ENCODE results near the gene SLC13A4.

DNA sequence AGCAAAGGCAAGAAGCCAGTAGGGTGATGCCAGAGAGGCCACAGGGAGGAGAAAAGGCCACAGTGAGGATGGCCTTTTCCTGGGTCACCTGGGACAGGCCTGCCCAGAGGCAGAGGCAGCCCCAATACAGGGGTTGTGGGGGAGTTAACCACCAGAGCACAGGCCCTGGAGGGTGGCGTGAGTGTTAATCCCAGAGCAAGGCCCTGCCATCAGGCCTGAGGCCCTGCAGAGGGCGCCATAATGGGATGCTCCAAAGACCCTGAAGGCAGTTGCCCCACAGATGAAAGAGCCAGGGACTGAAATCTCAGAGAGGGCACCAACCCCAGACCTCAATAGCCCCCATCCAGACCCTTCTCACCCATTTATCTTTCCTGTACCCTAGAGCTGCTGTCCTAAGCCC is 23.9 kb downstream of the SLC13A4 start:
- TF ChIP-seq, protein P1, sequence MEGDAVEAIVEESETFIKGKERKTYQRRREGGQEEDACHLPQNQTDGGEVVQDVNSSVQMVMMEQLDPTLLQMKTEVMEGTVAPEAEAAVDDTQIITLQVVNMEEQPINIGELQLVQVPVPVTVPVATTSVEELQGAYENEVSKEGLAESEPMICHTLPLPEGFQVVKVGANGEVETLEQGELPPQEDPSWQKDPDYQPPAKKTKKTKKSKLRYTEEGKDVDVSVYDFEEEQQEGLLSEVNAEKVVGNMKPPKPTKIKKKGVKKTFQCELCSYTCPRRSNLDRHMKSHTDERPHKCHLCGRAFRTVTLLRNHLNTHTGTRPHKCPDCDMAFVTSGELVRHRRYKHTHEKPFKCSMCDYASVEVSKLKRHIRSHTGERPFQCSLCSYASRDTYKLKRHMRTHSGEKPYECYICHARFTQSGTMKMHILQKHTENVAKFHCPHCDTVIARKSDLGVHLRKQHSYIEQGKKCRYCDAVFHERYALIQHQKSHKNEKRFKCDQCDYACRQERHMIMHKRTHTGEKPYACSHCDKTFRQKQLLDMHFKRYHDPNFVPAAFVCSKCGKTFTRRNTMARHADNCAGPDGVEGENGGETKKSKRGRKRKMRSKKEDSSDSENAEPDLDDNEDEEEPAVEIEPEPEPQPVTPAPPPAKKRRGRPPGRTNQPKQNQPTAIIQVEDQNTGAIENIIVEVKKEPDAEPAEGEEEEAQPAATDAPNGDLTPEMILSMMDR (IDR thresholded peaks at IDR 0.05; ENCODE audit: low read length) = peak; percentile 62
- TF ChIP-seq EZH2 (IDR thresholded peaks at IDR 0.05; ENCODE audit: borderline replicate concordance, low read length) = no peak
